HG03064 (cell line): ENCODE measurements around the gene ACACA.

Source experiments
- ATAC-seq: cut with Tn5 transposase; IDR thresholded peaks from one replicate; pipeline ENCODE4 v1.9.1; 2021; ENCODE audit warnings: low read depth; ENCODE audit not compliant: unreplicated experiment

ACACA gene

DNA sequence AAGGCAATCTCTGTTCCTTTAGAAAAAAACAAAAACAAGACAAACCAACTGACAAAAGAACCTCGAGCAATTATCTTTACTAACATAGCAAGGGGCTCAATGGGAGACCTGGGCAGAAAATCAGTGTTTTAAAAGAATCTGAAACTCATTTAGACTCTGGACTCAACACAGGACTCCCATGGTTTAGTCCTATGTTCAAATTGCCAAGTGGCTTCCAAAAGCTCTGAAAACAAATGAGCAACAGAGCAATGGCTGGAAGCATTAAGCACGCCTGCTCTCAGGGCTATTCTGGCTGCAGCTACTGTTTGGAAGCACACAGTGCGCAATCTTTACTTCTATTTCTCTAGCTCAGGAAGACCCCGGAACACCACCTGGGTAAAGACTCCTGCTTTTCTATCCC, 295.9 kb downstream of the ACACA start:
- ATAC-seq, result no peak

DNA sequence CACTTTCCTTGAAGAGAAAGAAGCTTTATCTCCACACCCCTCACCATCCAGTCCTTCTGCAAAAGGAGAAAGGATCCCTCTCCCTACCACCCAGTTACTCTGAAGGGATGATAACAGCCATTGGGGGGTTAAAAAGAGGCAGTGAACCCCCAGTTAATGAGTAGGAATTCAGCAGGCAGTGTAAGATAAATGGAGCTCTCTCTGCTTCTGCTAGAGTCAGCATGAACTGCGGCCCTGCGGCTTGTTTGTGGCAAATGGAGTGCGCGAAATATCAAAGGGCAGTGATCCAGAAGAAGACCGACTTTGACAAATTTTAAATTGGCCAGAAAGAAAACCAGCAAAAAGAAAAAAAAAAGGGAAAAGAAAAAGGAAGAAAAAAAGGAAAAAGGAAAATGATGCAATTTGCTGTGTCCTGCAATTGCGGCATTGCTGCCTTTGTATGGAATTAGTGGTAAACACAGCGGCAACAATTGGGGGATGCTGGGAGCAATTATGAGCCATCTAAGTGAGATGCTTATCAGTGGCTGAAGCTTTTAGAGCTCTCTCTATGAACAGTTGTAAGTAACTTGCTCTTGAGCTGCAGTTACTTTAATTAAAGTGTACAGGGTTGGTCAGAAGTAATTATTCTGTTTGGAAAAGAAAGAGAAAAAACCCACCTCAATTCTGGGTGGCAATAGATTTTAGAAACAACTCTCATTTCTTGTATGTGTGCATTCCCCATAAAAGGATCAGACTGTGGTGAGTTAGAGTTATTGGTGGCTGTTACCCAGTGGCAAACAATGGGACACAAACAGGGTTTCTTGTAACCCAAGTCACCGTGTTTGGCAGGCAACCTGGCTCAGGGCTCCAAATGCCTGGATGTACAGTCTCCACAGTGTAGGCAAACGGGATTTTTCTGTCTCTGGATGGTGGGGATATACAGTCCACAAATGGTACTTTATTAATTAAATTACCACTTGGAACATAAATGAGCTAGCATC, 296.6 kb downstream of the ACACA start:
- no peak for ATAC-seq

DNA sequence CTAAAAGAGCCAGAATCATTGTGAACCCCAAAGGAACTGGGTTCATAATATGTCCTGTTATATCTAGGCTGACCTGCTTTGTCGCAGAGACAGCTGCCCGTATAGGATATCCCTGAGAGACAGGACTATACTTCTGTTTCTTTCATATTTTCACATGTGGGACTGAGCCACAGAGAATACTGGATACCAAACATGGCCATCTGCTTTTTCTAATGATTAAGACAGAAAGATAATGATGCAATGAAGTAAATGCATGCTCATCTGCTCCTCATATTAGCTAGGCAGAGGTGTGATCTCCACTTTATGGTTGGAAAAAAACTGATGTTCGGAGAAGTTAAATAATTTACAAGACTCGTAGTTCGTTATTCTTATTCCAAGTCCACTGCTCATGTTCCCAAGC, 297.5 kb downstream of the ACACA start:
- ATAC-seq, result no peak

- ATAC-seq, result no peak
Measured at GRCh38 chr17:37107406-37108083, 299.1 kb downstream of the ACACA start.

DNA sequence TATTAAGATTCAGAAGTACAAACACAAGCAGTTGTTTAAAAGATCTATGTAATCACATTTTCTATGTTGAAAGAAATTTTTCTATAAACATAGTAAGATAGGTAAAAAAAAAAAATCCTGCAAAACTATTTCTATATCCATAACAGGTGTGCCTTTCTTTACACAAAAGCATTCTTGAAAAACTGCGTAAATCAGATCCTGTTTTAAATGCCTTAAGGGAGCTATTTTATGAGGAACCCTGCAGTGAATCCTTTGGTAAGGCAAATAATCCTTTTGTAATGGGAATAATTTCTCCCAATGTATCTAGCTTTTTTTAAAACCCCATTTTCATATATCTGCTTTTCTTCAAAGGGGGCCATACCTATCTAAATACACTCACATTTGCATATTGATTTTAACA, 300.6 kb downstream of the ACACA start:
- no peak for ATAC-seq

GRCh38 chr17:37103231-37103630, 303.4 kb downstream of the ACACA start:
- no peak for ATAC-seq

GRCh38 chr17:37101306-37101705, 305.3 kb downstream of the ACACA start:
- ATAC-seq, result no peak

GRCh38 chr17:37100231-37100630, 306.4 kb downstream of the ACACA start:
- no peak for ATAC-seq

DNA sequence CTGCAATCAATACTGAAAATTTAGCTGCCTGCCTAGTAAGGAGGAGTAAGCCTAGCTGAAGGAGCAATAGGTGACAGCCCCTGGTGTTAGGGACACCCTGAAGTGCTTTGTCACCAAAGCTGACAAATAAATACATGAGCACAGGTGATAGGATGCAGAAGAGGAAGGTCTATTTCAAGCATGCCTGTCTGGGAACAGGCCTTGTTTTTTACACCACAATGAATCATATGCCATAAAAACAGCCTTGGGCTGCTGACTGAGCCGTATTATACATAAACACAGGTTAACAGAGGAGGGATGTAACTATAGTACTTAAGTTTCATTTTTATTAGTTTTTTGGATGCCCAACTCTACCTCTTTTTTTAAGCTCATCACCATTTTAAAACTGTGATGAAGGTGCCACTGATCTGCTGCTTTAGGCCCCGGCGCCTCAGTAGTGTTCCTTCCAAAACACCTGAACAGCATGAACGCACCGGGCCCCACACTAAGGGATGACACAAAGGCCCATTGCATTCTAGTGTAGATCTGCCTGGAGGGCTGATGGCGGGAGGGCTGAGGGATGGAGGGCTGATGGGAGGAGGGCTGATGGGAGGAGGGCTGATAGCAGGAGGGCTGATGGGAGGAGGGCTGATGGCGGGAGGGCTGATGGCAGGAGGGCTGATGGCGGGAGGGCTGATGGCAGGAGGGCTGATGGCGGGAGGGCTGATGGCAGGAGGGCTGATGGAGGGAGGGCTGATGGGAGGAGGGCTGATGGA, 307.5 kb downstream of the ACACA start:
- ATAC-seq, result no peak

- no peak for ATAC-seq
Measured at GRCh38 chr17:37098152-37098551, 308.5 kb downstream of the ACACA start.

GRCh38 chr17:37097154-37097553, 309.5 kb downstream of the ACACA start:
- ATAC-seq, result no peak

GRCh38 chr17:37096071-37096470, 310.6 kb downstream of the ACACA start:
- ATAC-seq, result no peak

GRCh38 chr17:37094391-37094790, 312.2 kb downstream of the ACACA start:
- ATAC-seq, result no peak

- ATAC-seq, result no peak
Measured at GRCh38 chr17:37092701-37093100, 313.9 kb downstream of the ACACA start.

- no peak for ATAC-seq
Measured at GRCh38 chr17:37092071-37092470, 314.6 kb downstream of the ACACA start.

GRCh38 chr17:37090941-37091340, 315.7 kb downstream of the ACACA start:
- ATAC-seq, result no peak

GRCh38 chr17:37089956-37090355, 316.7 kb downstream of the ACACA start:
- ATAC-seq, result no peak

DNA sequence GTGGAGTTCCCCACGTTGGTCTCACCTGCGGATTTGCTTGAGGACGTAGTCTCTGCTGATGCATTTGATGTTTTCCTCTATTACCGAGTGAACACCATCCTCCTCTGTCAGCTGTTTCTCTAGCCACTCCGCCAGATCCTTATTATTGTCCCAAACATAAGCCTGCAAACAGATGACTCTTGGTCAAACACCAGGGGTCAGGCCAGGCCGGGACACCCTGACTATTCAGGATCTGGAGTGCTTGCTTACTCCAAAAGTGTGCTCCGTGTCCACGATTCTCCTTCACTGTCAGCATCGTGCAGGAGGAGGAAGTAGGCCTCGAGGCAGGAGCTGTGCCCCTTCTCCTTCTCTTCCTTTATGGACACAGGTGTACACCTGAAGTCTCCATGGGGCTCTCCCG, 317.7 kb downstream of the ACACA start:
- no peak for ATAC-seq

DNA sequence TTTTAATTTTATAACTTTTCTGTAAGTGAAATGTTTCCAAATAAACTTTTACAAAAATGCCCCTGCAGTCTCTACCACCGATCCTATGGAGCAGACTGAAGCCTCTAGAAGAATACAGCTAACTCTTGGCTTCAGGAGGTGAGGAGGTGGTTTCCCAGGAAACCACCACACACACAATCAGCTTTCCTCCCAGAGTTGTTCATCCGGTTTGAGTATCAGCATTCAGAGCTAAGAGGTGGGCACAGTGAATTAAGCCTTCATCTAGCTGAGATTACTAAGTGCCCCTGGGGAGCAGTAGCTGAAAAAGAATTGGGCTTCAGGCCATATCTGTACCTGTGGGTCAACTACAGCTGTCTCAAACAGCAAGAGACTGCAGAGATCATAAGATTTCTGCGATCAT, 318.2 kb downstream of the ACACA start:
- no peak for ATAC-seq

DNA sequence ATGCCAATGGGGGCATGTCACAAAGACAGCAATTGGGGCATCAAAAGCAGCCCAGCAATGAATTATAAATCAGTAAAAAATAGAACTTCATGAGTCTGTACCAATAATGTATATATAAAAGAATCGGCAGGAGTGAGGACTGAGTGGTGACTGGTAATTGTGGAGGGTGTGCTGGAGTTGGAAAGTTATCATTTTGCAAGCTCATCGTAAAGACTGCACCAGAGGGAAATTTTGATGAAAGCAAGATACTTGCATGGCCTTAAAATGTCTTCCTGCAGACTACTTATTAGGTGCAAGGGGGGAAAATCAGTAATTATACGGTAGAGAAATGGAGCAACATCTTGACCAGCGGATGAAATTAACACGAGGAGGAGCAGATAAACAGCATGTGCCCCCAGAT, 319.0 kb downstream of the ACACA start:
- no peak for ATAC-seq

GRCh38 chr17:37086948-37087347, 319.7 kb downstream of the ACACA start:
- no peak for ATAC-seq
